Right kidney (tissue), 1 donor: ENCODE results near the gene AK9.
"Not testable (repeated sequence)": the region's sequence is repeated elsewhere in the genome, so short reads cannot be mapped to it uniquely, and the experiment has no call there.

ENCODE experiments used
- DNase-seq: peaks from one replicate; pipeline ENCODE4 v3.0.0-alpha.2; 2016

AK9 gene

DNA sequence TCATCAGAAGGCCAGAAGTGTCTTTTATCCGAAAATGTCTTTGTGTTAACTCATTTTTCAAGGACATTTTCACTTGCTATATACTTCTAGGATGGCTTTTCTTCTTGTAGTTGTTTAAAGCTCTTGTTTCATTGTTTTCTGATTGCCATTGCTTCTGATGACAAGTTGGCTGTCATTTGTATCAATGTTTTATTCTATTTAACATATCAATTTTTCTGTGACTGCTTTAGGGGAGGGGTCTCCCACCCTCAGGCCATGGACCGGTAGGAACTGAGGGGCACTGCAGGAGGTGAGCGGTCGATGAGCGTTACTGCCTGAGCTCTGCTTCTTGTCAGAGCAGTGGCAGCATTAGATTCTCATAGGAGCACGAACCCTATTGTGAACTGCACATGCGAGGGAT lies 65.8 kb downstream of the AK9 start:
- no peak for DNase-seq

DNA sequence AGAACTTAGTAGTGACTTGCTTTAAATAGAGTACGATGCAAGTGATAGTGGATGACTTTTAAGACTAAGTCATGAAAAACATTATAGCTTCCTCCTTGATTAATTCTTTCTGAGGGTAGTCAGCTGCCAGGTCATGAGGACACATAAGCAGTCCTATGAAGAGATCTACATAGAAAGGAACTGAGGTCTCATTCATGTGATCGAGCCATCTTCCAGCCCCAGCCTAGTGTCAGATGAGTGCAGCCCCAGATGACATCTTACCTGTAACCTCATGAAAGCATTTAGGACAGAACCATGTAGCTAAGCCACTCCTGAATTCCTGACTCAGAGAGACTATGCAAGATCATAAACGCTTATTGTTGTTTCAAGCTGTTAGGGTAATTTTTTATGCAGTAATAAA lies 67.7 kb downstream of the AK9 start:
- DNase-seq: no peak

DNA sequence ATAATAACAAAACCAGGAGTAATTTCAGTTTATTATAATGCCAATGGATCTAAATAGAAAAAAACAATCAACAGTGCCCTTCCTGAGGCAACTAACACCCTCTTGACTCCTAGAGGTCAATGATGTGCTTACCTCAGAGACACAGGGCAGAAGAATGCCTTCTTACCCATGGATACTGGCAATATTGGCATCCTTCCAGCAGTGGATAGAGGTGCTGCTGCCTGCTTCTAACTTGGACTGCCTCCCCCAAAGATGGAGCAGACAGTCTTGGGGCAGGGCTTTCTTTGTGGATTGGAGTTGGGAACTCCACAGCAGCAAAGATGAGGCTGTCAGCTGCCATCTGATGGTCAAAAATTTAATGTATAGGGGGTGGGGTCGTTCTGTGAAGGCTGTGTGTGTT lies 78.7 kb downstream of the AK9 start:
- no peak for DNase-seq

DNA sequence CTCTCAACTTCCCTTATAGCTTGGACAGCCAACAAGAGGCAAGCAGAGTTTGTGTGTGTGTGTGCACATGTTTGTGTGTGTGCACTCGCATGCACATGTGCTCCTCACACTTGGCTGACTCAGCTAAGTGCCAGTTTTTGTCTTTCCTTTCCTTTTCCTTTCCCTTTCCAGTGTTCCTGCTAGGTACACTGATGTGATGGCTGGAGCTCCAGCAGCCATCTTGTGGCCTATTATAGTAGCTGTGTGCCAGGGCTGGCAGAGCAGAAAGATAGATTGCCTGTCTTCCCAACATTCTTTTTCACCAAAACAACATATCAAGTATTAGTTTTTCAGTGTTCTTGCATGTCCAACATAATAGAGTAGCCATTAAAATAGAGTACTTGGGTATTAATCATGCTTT lies 79.5 kb downstream of the AK9 start:
- DNase-seq: no peak

DNA sequence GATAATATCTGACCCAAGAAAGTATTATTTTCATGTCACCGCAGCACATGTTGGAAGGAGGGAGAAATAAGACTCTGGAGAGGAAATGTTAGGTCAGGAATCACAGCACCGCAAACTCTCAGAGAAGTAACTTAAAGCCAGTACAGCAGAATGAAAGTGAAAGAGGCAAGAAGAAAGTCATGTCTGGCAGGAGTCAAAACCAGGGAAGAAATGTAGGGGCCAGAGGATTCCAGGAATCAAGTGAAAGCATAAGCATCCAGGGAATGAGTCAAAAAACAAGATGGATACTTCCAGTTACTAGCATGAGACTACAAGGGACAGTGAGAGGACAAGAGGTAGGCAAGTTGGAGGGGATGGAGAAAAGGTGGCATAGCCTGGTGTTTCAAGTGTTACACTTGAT lies 80.4 kb downstream of the AK9 start:
- no peak for DNase-seq

DNA sequence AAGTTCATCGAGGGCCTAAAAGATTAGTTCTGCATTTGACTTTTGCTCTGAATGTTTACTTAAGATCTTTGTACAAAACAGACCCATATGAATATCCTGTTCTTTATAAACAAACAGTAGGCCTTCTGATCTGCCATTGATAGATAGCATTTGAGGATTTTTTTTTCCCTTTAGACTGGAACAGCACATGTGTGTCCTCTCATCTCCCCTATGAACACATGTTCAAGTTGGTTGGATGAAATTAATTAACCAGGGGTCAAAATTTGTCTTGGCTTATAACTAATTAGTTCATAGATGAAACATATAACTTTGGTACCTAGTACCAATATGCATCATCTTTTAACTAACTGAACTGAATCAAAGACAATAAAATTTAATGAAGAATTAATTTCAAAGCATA lies 81.3 kb downstream of the AK9 start:
- no peak for DNase-seq

DNA sequence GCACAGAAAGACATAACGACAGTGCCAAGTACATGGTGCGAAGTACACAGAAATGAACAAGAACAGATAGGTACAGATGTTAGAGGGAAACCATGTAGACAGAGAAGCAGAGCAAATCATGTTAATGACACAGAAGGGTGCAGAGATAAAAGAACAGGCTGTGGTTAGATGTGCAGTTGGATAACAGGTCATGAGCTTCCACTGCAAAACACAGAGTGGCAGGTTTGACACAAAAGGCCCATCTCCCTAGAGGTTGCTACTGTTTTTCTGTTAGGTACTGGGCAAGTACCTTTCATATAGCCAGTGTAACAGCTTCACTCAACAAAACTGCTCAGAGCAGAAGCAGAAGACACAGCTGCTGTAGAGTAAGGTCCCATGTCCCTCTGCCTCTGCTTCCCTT lies 84.6 kb downstream of the AK9 start:
- DNase-seq: no peak

DNA sequence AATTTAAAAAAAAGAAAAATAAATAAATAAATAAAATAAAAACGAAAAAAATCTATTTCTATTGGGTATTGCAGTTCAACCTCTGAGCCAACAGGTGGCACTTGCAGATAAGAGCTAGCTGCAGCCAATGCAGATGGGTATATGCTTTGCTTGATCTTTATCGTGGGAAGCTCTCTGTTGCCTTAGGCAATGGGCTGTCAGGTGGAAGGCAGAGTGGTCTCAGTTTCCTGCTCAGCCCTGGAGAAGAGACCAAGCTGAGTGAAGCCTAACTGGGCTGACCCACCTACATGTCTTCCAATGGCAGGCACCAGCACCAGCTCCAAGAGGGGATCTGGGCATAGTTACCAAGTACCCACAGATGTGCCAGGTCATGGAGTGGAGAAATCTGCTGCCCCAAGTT lies 95.0 kb downstream of the AK9 start:
- DNase-seq: no peak

DNA sequence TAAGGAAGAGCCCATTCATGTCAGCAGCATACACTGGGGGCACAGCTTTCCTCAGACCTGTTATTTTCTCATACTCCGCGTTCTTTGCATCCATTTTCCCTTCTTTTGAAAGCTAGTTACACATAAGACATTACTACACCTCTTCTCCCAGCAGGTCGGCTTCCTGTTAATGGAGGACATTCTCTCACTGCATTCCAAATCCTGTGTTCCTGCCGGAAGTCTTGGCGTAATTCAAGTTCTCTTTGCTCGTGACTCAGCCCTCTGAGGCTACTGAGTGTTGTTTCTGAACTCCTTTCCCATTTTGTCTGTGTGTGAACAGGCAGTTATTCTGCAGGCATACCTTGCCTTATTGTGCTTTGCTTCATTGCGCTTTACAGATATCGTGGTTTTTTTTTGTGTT lies 110.5 kb downstream of the AK9 start:
- no peak for DNase-seq

DNA sequence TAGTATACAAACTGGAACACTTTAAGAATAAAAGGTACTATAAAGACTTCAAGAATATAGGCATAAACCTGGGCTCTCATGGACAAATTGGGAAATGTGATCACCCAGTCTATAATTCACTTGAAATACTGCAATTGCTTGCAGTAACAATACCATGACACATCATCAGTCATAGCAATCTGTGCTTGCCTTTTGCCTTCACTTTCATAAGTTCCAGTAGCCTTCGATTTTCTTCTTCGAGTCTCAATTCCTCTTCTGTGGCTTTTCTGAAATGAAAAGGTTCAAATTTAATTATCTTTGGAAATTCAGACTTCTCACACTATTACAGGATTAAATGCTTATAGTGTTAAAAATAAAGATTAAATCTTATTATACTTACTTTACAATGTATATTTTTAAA lies 111.6 kb downstream of the AK9 start:
- no peak for DNase-seq

DNA sequence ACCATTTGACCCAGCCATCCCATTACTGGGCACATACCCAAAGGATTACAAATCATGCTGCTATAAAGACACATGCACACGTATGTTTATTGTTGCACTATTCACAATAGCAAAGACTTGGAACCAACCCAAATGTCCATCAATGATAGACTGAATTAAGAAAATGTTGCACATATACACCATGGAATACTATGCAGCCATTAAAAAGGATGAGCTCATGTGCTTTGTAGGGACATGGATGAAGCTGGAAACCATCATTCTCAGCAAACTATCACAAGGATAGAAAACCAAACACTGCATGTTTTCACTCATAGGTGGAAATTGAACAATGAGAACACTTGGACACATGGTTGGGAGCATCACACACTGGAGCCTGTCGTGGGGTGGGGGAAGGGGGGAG lies 121.1 kb downstream of the AK9 start:
- DNase-seq: not testable (repeated sequence)

DNA sequence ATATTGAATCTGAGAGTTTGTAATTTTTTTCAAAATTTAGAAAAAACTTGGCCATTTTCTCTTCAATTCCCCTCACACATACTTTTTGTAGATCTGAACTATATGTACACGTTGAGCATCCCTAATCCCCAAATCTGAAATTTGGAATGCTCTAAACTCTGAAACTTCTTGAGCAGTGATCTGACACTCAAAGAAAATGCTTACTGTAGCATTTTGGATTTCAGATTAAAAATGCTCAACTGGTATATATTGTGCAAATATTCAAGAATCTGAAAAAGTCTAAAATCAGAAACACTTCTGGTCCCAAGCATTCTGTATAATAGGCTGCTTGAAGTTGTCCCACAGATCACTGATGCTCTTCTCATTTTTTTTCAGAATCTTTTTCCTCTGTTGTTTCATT lies 129.2 kb downstream of the AK9 start:
- DNase-seq: no peak

DNA sequence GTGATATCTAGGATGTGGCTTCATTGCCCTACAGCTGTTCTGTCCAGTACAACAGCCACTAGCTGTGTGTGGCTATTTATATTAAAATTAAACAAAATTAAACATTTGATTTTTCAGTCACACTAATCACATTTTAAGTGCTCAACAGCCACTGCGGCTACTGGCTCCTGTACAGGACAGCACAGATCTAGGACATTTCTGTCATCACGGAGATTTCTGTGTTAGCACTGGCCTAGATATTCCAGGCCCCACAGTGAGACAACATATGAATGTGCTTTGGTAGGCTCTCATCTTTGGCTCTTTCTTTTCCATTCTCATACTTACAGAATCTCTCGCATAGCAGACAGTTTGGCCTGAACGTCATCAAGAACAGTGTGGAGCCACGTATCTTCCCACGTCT lies 159.6 kb downstream of the AK9 start:
- DNase-seq: no peak

DNA sequence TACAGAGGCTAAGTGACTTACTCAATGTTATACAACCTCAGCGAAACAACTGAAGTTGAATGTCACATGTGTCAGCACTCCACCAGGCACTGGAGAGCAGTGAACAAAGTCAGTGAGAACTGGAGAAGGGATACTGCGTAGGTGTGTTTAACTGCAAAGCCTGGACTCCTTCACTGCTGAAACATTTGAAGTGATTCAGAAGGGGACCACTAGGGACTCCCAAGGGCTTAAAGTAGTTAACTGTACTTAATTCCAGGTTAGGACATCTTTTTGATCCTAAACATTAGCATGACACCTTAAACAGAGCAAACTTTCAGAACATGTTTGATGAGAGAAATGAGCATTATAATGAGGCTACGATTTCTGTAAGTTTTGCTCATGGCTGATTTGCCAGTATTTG lies 163.0 kb downstream of the AK9 start:
- DNase-seq: no peak

DNA sequence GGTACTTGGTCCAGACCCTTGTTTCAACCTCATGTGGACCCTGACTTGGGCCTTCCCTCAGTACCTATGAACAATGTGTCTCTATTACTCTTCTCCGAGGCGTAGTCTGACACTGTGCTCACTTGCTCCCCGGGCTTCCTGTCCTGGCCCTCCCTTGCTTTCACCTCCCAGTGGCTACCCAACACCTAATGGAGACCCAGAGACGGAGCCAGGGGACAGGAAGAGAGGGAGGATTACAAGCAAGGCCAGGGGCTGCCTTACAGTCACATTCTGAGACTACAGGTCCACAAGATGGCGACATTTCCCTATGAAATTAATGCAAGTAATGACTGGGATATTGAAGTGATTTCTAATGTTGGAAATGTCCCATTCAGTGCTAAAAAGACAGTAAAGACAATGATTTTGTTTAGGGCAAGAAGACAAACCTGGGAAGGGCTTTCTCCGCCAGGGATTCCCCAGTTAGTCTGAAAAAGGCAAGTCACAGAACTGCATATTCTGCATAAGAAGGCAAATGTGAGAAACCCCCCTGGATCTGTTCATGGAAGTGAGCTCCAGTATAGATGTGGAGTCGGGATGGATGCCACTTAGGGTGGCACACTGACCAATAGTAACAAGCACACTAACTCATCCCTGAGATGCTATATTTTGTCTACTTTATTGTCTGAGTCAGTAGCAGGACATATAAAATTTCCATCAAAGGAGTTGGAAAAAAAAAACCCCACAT lies 163.9 kb downstream of the AK9 start:
- DNase-seq: peak; percentile 31

DNA sequence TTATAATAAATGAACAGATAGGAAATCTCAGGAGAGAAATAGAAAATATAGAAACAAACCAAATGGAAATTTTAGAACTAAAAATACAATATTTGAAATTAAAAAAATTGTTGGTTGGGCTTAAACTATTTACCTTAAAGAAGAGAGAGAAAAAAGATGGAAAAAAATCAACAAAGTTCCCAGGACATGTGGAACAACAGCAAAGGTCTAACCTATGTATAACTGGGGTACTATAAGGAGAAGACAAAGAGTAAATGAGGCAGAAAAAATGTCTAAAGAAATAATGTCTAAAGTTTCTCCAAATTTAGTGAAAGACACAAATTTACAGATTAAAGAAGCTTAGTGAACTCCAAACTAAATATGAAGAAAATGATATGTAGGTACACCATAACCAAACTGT lies 166.9 kb downstream of the AK9 start:
- no peak for DNase-seq

DNA sequence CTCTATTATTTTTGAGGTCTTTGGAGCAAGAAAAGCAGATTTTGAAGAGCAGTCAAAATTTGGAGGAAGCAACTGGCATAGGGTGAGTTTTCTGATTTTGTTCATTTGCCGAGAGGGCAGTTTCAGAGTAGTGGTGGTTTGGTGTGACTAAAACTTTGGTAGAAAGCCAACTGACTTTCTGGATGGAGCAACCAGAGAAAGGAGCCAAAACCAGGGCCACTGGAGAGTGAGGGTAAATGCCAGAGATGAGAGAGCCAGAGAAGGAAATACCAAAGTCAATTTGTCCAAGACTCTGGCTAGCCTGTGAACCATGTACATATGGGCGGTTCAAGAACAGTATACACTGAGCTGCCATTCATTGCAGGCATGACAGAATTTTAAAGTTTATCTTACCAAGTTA lies 167.5 kb downstream of the AK9 start:
- DNase-seq: no peak

DNA sequence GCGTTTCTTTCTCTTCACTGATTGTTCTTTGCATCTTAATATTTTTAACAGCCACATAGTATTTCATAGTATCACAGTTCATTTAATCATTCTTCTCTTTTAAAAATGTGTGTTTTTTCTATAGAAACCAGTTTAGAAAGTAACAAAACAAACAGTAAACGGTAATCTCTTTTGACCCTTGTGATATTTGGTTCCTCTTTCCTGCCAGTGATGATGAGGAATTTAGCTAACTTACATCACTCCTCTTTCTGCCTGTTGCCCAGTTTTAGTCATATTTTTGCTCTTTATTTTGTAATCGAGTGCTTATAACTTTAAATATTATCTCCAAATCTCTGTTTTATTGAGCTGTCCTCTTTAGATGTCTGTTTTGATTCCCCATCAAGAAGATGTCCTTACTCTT lies 169.9 kb downstream of the AK9 start:
- no peak for DNase-seq

DNA sequence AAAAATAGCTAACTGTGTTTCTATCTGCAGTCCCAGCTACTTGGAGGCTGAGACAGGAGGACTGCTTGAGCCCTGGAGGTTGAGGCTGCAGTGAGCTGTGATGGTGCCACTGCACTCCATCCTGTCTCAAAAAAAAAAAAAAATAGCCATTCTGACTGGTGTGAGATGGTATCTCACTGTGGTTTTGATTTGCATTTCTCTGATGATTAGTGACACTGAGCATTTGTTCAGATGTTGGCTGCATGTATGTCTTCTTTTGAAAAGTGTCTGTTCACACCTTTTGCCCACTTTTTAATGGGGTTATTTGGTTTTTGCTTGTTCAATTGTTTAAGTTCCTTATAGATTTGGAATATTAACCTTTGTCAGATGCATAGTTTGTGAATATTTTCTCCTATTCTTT lies 171.4 kb downstream of the AK9 start:
- not testable (repeated sequence) for DNase-seq

DNA sequence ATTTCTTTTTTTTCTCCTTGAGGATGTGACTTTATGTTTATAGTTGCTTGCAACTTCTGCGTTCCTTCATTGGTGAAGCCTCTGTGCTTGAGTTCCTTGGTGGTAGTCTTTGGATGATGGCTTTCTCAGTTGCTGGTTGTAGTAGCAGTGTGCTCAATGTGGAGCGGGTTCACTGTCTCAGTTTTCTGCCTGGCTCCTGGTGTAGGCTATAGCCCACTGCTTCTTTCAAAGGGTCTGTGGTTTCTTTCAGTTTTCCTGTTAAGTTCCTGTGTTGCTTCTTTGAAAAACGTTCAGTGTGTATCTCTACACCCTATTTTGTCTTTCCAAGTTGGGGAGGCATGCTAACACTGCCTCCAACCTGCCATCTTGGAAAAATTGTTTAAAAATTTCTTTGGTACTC lies 174.1 kb downstream of the AK9 start:
- DNase-seq: no peak

DNA sequence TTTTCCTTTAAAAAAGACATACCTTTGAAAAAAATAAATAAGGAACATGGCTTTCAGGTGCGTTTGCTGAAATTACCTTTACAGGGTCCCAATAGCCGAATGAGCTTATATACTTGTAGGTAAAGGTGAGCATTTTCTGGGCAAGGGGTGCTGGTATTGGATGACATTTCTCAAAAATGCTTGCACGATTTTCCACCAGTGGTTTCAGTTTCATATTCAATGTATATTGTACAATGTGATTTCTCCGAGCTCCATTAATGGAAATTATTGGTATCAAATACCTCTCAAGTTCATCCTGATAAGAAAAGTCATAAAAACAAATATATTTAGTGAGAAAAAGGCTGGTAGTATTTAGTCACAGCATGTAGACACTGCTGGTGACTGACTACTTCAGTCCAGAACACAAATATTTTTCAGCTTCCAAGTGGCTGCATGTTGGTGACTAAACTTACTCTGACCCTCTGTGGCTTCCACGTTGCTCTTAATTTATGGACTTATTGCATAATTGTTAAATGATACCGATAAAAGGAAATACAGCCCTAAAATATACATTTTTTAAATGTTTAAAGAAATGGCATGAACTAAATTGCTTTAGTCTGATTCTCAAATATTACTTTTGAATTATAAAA lies 175.1 kb downstream of the AK9 start:
- no peak for DNase-seq

DNA sequence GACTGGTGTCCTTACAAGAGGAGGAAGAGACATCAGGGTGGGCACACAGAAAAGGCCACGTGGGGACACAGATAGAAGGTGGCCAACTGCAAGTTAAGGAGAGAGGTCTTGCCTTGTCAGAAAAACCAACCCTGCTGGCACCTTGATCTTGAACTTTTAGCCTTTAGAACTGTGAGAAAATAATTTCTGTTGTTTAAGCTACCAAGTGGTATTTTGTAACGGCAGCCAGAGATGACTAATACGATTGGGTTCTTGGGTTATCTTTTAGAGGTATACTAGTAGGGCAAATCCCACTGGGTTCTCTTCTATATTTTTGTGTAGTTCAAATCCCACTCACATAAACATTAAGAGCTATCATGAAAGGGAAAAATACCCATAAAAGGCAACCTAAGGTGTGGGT lies 176.1 kb downstream of the AK9 start:
- DNase-seq: no peak

DNA sequence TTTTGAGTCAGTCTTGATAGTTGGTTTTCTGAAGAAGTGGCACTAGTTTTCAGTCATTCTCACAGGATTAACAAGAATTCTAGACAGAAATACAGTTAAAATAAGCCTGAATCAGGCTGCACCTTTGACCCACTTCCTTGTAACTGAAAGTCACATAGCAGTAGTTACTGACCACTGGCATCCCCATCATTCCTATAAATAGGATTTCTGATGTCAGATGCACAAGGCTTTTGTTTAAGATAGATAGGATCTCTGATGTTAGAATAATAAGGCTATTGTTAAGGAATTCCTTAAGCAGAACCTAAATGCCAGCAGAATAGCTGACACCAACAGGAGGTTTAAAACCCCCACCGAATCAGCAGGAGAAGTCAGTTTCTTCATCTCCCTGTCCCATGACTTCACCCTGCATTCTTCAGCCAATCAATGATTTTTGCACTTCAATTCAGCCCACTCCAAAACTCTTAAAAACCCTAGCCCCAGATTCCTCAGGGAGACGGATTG lies 177.4 kb downstream of the AK9 start:
- DNase-seq: no peak

DNA sequence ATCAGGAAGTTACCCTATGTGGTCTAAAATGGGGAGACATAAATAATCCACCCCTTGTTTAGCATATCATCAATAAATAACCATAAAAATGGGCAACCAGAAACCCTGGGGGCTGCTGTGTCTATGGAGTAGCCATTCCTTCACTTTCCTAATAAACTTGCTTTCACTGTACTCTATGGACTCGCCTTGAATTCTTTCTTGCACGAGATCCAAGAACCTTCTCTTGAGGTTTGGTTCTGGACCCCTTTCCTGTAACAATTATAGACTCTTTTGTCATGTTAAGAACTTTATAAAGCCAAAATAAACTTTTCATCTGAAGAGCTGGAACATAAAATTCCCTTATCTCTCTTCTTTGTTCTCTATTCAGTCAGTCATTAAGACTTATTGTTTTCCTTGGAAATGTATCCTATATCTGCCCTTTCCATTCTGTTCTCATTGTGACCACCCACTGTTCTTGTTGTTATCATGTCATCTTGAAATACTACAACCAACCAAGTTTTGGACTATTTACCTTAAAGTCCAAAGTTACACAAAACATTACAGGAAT lies 178.7 kb downstream of the AK9 start:
- DNase-seq: no peak
